Fibroblast of peridontal ligament (primary cell): ENCODE measurements around the gene UBXN11.

ENCODE experiments used
- DNase-seq: peaks from one replicate; pipeline ENCODE4 v3.0.0-alpha.2; 2010; ENCODE audit errors: extremely low read depth

UBXN11 gene

DNA sequence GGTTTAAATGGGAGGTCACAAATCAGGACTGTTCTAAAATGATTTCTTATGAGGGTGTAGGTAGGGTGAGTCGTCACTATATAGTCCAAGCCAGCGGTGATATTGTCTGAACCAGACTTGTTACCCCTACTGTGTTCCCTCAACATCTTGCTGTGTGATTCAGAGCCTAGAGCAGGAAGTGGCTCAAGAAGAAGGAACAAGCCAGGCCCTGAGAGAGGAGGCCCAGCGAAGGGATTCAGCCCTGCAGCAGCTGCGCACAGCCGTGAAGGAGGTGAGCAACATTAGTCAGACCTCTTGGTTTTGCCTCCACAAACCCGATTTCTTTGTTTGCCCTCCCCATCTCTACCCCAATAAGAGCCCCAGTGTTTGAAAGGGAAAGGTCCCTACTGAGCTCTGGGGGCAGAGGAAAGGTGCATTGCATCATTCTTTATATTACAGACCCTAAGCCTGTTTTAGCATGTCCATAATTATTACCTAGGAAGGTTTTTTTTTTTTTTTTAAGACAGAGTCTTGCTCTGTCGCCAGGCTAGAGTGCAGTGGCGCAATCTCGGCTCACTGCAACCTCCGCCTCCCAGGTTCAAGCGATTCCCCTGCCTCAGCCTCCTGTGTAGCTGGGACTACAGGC, 31.5 kb downstream of the UBXN11 start:
- no peak for DNase-seq

DNA sequence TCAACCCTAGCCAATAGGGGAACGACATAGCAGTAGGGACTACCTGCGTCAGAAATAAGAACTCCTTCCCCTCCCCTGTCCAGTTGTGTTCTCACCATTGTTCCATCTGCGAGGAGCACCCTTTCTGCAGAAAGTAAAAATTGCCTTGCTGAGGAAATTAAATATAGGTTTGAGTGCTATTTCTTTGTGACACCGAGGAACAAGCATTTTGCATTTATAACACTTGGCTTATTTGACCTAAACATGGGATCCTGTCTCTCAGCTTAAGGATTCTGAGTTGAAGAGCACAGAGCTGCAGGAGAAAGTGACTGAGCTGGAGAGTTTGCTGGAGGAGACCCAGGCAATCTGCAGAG, 37.3 kb downstream of the UBXN11 start:
- DNase-seq, result no peak

GRCh38 chr1:26268290-26269197, 37.9 kb downstream of the UBXN11 start:
- DNase-seq, result no peak

- DNase-seq, result no peak
These were observed 41.0 kb downstream of the UBXN11 start for GRCh38 chr1:26265405-26265804.

DNA sequence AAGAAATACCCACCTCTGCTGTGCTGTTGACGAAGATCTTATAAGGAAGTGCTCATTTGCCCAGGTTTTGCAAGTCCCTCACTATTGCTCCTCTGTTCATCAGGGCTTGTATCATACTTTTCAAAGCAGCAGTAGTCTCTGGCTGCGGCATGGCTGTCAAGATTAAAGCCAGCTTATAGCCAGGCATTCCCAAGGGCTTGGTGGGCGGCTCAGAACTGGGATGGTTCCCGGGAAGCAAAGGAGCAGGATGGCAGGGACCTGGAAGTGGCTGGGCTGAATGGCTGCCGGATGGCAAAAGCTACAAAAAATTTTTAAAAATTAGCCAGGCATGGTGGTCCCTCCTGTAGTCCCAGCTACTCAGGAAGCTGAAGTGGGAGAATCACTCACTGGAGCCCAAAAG, 43.2 kb downstream of the UBXN11 start:
- DNase-seq, result no peak

GRCh38 chr1:26259578-26259977, 46.9 kb downstream of the UBXN11 start:
- DNase-seq, result no peak

DNA sequence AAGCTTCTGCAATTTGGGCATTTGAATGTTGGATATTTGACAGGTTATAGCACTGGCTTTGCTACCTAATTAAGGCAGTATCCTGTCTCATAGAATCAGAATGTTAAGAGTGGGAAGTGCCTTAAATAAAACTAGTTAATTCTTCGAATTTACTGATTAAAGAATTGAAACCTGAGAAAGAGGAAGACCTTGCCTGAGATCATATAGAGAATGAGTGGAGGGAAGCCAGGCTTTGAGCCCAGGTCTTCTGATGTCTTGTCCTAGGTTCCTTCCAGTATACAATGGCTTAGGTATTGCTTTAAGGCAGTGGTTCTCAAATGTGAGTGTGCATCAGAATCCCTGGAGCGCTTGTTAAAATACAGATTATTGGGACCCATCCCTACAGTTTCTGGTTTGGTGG, 47.4 kb downstream of the UBXN11 start:
- no peak for DNase-seq

DNA sequence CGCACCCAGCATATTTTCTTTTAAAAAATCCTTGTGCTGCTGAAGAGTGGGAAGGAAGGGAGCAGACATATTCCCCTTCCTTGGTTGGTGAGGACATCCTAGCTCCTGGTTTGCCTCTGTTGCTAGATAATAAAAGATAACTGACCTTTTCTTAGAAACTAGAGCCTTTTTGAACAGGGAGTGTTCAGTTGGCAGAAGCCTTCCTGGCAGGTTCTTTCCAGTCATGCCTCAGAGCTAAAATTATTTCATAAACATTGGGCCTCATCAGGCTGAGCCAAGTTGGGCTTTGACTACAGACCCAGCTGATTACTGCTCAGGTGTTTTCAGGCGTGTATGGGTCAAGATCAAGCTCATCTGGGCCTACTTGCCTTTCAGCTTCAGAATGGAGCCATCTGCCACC, 49.2 kb downstream of the UBXN11 start:
- no peak for DNase-seq

DNA sequence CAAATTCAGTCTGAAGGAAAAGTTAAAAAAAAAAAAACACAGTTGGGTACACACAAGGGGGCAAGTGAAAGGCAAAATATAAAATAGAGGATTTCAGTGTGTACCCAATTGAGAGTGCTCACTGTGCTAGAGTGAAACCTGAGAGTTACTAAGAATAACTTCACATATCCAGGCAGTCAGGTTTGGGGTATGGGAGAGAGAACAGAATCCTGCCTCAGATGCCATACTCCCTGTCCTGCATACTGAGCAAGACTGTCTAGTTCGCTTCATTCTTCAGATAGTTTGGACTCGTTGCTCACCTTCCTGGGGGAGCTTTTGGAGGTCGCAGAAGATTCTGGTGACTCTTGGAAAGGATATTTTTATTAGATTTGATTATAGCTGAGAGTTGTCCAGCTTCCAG, 52.0 kb downstream of the UBXN11 start:
- no peak for DNase-seq

GRCh38 chr1:26252718-26253117, 53.7 kb downstream of the UBXN11 start:
- DNase-seq, result no peak

DNA sequence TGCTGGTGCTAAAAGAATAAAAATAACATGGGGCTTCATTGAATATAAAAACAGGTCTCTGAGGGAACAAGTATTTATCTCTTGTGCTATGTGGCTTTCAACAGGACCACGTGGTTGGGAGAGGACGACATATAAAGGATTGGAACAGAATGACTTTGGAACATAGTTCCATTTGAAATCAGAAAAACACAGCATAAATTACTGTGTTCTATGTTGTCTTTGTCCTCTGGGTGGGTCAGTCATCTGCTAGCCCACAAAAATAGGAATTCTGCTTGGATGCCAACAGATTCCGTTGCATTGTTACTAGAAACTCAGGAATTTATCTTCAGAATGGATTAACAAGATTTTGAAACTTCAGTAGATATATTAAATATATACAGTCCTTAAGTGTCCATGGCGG, 66.5 kb downstream of the UBXN11 start:
- peak; percentile 48 for DNase-seq

DNA sequence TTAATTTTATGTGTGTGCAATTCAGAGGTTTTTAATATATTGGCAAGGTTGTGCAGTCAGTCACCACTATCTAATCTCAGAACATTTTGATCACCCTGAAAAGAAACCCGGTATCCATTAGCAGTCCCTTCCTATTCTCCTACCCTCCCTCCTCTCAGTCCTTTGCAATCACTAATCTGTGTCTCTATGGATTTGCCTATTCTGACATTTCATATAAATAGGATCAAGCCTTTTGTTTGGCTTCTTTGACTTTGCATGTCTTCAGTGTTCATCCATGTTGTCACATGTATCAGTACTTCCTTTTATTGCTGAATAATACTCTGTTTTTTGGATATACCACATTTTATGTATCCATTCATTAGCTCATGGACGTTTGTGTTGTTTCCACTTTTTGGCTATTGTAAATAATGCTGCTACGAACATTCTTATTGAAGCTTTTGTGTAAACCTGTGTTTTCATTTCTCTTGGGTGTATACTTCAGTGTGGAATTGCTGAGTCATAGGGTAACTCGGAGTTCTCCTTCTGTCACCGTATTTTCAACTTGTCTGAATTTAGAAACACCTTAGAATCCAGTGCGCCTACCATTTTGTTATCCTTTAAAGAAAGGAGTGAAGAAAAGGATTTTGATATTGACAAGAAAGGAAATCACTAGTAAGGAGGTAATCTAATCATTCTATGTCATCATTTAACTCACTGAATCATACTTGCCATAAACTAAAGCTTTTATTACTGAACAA, 69.0 kb downstream of the UBXN11 start:
- DNase-seq, result peak; percentile 36

GRCh38 chr1:26234644-26235370, 71.6 kb downstream of the UBXN11 start:
- DNase-seq, result peak; percentile 25

DNA sequence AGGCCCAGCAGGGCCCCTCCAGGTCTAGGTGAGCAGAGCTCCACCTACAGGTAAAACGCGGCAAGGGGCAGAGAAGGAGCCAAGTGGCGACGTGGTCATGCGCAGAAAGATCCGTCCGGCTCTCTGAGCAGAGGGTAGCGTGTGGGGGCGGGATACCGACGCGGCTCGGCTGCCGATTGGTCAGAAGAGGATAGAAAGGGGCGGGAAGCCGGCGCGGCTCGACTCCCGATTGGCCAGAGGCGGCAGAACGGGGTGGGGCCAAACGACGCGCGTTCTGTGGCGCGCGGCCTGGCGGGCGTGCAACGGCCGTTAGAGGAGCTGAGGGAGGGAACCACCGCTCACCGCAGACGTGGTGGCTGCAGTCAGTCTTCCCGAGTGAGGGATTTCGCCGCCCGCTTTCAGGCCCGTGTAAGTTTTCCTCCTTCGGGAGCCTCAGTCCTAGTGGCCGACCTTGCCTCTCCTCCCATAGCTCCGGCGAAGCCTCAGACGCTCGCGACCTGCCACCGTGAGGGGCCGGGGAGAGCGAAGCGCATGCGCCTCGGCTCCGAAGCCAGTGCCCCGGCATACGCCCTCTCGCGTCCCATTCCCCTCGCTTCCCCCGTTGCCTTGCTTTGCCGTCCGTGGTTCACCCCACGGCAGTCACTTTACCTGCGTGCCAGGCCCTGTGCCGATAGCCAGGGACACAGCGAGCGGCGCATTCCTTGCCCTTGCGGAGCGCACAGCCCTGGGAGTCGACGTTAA, 72.4 kb downstream of the UBXN11 start, which contains the start of gene CEP85:
Gene CEP85, plus strand, starts transcription at position 298 of the 741 bp plus-strand sequence. CDS start 5,584 bp downstream, outside the sequence.
- DNase-seq, result peak; percentile 95
